Right hindlimb (tissue), 1 donor: ENCODE measurements around the gene MRPS30.
"Not testable (repeated sequence)": the region's sequence is repeated elsewhere in the genome, so short reads cannot be mapped to it uniquely, and the experiment has no call there.

Source experiments
- DNase-seq: peaks from one replicate; pipeline ENCODE4 v3.0.0-alpha.2; 2018

MRPS30 gene

GRCh38 chr5:44808435-44809214 lies at the start of gene MRPS30:
Gene MRPS30, plus strand, starts transcription at chr5:44808947. Its CDS starts 16 bp downstream, at chr5:44808963.
- peak; percentile 97 for DNase-seq

DNA sequence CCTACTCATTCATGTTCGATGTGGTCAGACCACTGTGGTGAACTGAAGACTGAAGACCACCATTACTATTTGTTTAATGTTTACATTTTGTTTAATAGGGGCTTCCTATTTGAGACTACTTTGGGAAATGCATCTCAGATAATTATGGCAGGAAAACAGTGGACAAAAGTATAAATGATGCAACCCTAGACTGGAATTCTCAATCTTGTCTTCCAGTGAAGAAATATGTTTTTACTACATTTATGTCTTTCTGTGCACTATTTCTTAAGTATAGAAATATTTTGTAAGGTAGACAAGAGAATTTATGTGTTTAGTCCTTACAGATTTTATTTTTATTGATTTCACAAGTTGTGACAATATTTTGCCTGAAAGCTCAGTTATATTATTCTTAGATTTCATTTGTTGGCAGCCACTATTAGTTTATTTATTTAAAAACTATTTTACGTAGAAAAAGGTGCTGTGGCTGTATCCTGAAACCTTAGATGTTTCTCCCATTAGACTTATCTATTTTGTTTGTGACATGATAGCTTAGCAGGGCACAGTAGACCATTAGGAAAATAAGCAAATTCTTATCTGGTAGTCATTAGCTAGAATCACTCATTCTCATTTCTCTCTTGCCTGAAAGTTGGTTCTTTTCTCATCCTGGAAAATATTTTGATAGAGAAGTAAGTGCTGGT lies 39.4 kb upstream of the MRPS30 start:
- DNase-seq, result no peak

DNA sequence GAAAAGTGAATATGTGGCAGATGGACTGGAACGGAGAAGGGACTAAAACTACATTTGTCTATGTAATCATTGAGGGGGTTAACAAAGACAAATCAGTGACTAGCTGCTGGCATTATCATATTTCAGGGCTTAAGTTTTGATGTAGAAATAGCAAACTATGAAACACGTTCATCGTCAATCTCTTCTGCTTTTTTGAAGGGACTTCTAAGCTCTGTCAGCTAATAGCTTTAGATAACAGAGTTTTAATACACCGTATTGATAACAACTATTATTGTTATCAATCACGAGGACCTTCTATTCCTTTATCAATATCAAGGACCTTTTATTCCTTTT lies 38.9 kb upstream of the MRPS30 start:
- DNase-seq, result no peak

DNA sequence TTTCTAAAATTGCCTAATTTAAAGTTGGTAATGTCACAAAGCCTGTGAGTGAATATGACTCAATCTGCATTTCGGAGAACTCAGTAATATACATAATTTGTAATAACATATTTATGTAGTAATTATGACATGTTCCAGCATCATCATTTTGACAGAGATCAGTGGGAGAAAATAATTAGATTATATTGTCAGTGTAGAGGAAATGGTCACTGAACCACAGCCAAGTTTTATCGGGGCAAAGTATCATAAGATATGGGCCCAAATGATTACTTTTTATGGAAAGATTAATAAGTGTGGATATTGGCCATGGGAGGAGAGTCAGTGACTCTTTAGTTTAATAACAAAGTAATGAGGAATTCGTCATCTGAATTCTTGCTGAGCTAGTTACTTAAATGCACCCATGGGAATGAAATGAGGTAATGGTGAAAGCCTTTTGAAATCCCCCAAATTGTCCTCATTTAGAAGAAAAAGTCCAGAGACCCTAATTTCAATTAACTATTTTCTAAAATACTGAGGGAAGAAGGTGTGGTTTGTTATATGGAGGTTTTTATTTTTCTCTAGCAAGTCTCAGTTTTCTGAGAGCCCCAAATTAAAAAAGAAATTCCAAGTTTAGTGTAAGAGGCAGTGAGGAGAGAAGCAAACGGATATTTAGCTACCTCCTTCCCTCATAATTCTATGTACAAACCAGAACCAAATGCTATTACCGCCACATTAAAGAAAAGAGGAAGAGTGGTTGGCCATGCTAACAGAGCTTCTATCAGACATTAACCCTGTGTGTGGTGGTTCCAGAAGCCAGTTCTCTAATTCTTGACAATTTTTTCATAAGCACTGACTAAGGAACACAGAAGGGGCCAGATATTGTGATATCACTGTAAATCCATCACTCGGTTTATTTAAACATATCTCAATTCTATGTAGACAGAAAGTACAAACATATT lies 37.7 kb upstream of the MRPS30 start:
- no peak for DNase-seq

DNA sequence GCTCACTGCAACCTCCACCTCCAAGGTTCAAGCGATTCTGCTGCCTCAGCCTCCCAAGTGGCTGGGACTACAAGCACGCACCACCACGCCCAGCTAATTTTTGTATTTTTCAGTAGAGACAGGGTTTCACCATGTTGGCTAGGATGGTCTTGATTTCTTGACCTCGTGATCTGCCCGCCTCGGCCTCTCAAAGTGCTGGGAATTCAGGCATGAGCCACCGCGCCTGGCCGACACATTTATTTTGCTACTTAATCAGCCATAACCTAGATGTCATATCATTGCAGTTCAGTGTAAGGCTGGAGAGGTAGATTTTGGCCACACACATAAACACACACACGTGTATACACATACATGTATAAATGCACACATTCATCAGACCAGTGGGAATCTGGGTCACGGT lies 36.4 kb upstream of the MRPS30 start:
- DNase-seq, result not testable (repeated sequence)

GRCh38 chr5:44774279-44774880 lies 34.4 kb upstream of the MRPS30 start:
- no peak for DNase-seq

- DNase-seq, result no peak
Observed at GRCh38 chr5:44779167-44779566, 29.6 kb upstream of the MRPS30 start.

GRCh38 chr5:44783634-44784315 lies 25.0 kb upstream of the MRPS30 start:
- no peak for DNase-seq

- DNase-seq, result no peak
Observed at GRCh38 chr5:44787731-44788130, 21.0 kb upstream of the MRPS30 start.

GRCh38 chr5:44789372-44789995 lies 19.3 kb upstream of the MRPS30 start:
- DNase-seq, result not testable (repeated sequence)

DNA sequence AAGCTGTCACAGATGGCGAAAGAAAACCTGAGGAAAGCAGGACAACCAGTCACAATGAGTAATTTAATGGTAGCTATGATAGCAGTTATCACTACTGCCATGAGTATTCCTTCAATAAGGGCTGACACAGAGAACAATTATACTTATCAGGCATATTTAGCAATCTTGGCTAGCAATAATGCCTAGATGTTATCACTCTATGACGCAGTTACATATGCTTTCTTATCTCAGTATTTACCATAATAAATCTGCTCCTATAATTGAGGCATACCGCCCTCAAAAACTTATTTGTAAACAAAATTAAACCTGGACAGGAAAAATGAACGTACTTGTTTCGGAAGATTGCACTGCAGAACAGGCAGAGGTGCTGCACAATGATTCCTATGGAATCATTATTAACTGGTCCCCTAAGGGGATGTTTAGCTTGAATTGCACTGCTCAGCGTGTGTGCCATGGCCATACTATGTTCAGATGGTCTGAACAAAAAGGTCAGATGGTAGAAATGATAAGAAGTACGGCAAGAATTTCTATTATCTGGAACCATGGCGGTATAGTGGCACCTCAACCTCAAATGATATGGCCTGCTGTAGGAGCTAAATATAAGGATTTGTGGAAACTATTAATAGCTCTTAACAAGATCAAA lies 16.6 kb upstream of the MRPS30 start:
- not testable (repeated sequence) for DNase-seq

- no peak for DNase-seq
Observed at GRCh38 chr5:44794371-44794770, 14.4 kb upstream of the MRPS30 start.

GRCh38 chr5:44795496-44795895 lies 13.3 kb upstream of the MRPS30 start:
- DNase-seq, result no peak

- DNase-seq, result no peak
Observed at GRCh38 chr5:44797841-44798240, 10.9 kb upstream of the MRPS30 start.

GRCh38 chr5:44801992-44802391 lies 6.8 kb upstream of the MRPS30 start:
- no peak for DNase-seq

GRCh38 chr5:44806608-44807007 lies 2.1 kb upstream of the MRPS30 start:
- DNase-seq, result no peak

GRCh38 chr5:44807269-44807668 lies 1.5 kb upstream of the MRPS30 start:
- no peak for DNase-seq

DNA sequence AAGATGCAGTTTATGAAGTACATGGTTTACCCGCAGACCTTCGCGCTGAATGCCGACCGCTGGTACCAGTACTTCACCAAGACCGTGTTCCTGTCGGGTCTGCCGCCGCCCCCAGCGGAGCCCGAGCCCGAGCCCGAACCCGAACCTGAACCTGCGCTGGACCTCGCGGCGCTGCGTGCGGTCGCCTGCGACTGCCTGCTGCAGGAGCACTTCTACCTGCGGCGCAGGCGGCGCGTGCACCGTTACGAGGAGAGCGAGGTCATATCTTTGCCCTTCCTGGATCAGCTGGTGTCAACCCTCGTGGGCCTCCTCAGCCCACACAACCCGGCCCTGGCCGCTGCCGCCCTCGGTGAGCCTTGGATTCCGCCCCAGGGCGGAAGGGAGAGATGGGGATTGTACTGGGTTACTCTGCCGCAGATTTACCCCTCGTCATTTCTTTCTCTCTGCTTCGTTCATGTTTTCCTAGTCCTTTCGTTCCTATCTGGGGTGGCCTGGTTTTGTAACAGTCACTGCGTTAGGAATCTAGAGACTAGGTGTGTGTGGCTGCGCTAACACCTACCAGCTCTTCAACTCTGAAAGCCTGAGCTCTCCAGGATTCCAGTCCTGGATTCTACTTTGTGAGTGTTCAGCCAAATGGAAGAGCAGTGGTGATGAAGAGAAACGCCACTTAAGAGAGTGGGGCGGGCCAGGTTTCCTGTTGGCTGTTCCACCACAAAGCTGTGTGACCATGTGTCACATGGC lies 638 bp downstream of the MRPS30 start:
- DNase-seq, result peak; percentile 48

DNA sequence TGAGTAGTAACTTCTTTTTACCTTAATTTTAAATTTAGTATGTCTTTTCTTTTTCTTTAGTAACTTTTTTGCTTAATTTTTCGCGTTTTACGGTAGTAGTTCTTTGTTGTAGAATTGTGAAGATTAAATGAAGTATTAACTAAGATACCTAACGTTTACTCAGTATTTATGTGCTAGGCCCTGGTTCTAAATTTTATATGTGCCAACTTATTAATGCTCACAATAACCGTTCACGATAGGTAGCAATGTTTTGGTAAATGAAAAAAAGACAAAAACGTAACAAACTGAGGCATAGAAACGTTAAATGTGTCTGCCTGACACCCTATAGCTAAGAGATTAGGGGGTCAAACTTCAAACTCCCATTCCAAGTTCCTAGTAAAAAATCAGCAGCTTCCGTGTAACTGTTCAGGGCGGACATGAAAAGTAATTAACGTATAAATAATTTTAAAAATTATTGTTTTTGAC lies 1.2 kb downstream of the MRPS30 start:
- no peak for DNase-seq

- DNase-seq, result no peak
Observed at GRCh38 chr5:44814761-44815160, 6.0 kb downstream of the MRPS30 start.

DNA sequence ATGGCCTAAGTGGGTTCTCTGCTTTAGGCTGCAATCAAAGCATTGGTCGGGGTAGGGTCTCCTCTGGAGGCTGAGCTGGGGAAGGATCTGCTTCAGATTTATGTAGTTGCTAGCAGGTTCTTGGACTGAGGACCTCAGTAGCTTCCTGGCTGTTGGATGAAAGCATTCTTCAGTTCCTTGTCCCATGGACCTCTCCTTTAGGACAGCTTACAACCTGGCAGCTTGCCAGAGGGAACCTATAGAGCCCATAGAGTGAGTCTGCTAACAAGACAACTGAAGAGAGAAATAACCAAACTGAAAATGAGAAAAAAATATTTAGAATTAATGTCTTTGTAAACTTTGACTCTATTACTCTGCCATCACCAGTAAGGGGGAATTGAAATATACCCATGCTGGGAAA lies 12.4 kb downstream of the MRPS30 start:
- no peak for DNase-seq
